ENCODE data around the gene L3MBTL4.

Gene L3MBTL4

GRCh38 chr18:6018671-6019070 is 396.0 kb downstream of the L3MBTL4 start:
- DNase-seq = no peak

- no peak for DNase-seq
These were observed 397.5 kb downstream of the L3MBTL4 start for GRCh38 chr18:6017171-6017570.

- no peak for DNase-seq
These were observed 399.3 kb downstream of the L3MBTL4 start for GRCh38 chr18:6015364-6015763.

GRCh38 chr18:6013171-6013810 is 401.4 kb downstream of the L3MBTL4 start:
- DNase-seq = no peak

GRCh38 chr18:6010921-6011320 is 403.8 kb downstream of the L3MBTL4 start:
- no peak for DNase-seq

GRCh38 chr18:6010284-6010683 is 404.4 kb downstream of the L3MBTL4 start:
- no peak for DNase-seq

- DNase-seq = no peak
These were observed 405.0 kb downstream of the L3MBTL4 start for GRCh38 chr18:6009756-6010155.

- no peak for DNase-seq
These were observed 410.0 kb downstream of the L3MBTL4 start for GRCh38 chr18:6004683-6005082.

GRCh38 chr18:6004119-6004518 is 410.6 kb downstream of the L3MBTL4 start:
- DNase-seq = no peak

- DNase-seq = no peak
These were observed 412.8 kb downstream of the L3MBTL4 start for GRCh38 chr18:6001867-6002266.

GRCh38 chr18:5998907-5999306 is 415.8 kb downstream of the L3MBTL4 start:
- no peak for DNase-seq

GRCh38 chr18:5998166-5998881 is 416.4 kb downstream of the L3MBTL4 start:
- no peak for DNase-seq

- DNase-seq = no peak
These were observed 417.4 kb downstream of the L3MBTL4 start for GRCh38 chr18:5997361-5997760.

- no peak for DNase-seq
These were observed 419.1 kb downstream of the L3MBTL4 start for GRCh38 chr18:5995626-5996025.

- DNase-seq = no peak
These were observed 420.8 kb downstream of the L3MBTL4 start for GRCh38 chr18:5993938-5994337.

GRCh38 chr18:5992381-5992780 is 422.3 kb downstream of the L3MBTL4 start:
- DNase-seq = no peak

GRCh38 chr18:5987249-5987648 is 427.5 kb downstream of the L3MBTL4 start:
- no peak for DNase-seq

GRCh38 chr18:5986257-5986931 is 428.3 kb downstream of the L3MBTL4 start:
- DNase-seq = no peak

- DNase-seq = no peak
These were observed 430.5 kb downstream of the L3MBTL4 start for GRCh38 chr18:5984245-5984644.

- DNase-seq = no peak
These were observed 431.2 kb downstream of the L3MBTL4 start for GRCh38 chr18:5983488-5983887.

- DNase-seq = no peak
These were observed 432.4 kb downstream of the L3MBTL4 start for GRCh38 chr18:5982332-5982731.

- DNase-seq = no peak
These were observed 434.0 kb downstream of the L3MBTL4 start for GRCh38 chr18:5980721-5981120.

- DNase-seq = no peak
These were observed 434.7 kb downstream of the L3MBTL4 start for GRCh38 chr18:5979971-5980457.
